Esophagus squamous epithelium (tissue), 4 donors: ENCODE data around the gene CREB3L1.

Source experiments
- CTCF ChIP-seq, 6 experiments: fragments of 450-650 bp in 4 of 6; fragments of 200-600 bp in 2 of 6; sonication (generic) in 2 of 6; IDR thresholded peaks; one replicate each; pipeline ENCODE4 v1.5.1; 2016 to 2019; ENCODE audit warnings: antibody characterized with exemption in 6 of 6, mild to moderate bottlenecking in 4 of 6, moderate library complexity in 4 of 6
- POLR2A ChIP-seq, 4 donors: fragments of 450-650 bp; IDR thresholded peaks; one replicate each; pipeline ENCODE4 v1.6.1; 2017; ENCODE audit warnings: antibody characterized with exemption in 4 of 4, mild to moderate bottlenecking in 4 of 4, moderate library complexity in 3 of 4

- TF ChIP-seq CTCF (IDR thresholded peaks at IDR 0.05) (no peak), POLR2A (IDR thresholded peaks at IDR 0.05) (no peak)
Measured at GRCh38 chr11:46295312-46296058, 18.0 kb downstream of the CREB3L1 start.
